ENCODE measurements around the gene PTCH1. TPM values are rescaled to one million over a fixed set of nuclear protein-coding genes. Genes with fewer than 3 reads are reported as not detected.

The PTCH1 gene
- total RNA-seq, 1 donor from 2014 or later, result 25.2 TPM

DNA sequence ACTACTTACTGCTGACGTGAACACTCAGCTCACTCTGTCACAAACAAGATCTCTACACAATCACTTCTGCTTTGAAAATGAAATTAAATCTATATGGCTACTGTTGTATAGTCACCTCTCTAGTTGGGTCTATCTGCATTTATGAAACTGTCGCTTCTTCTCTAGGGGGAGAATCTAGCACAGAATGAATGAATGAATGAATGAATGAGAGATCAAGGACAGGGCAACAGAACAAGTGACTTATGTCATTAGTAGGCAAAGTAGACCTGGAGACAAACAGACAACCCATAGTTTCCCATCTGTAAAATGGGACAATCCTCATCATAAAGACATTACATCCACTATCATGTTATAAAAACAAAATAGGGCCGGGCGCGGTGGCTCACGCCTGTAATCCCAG lies 13.4 kb downstream of the PTCH1 start:
- H3K4me1 ChIP-seq, result peaks cover 0 to 9% of the 10 kb centered on the region in 2 donors
- no peak overlapping the region for H3K27ac ChIP-seq
- DNase-seq (ENCODE audit: low spot score in 2 of 2), result no peak
- TF ChIP-seq, protein P1, sequence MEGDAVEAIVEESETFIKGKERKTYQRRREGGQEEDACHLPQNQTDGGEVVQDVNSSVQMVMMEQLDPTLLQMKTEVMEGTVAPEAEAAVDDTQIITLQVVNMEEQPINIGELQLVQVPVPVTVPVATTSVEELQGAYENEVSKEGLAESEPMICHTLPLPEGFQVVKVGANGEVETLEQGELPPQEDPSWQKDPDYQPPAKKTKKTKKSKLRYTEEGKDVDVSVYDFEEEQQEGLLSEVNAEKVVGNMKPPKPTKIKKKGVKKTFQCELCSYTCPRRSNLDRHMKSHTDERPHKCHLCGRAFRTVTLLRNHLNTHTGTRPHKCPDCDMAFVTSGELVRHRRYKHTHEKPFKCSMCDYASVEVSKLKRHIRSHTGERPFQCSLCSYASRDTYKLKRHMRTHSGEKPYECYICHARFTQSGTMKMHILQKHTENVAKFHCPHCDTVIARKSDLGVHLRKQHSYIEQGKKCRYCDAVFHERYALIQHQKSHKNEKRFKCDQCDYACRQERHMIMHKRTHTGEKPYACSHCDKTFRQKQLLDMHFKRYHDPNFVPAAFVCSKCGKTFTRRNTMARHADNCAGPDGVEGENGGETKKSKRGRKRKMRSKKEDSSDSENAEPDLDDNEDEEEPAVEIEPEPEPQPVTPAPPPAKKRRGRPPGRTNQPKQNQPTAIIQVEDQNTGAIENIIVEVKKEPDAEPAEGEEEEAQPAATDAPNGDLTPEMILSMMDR (IDR thresholded peaks at IDR 0.05), result no peak
- H3K4me3 ChIP-seq, result no peak overlapping the region
- no peaks in the 10 kb centered on the region for H3K27me3 ChIP-seq
- H3K36me3 ChIP-seq, result no peaks in the 10 kb centered on the region
- intact Hi-C loops (cut with DNase I), result loop anchor here (10.0 kb wide), 1 partner anchor 1051 kb away; no protein-coding TSS in a partner anchor
- no peaks in the 10 kb centered on the region for H3K9me3 ChIP-seq

DNA sequence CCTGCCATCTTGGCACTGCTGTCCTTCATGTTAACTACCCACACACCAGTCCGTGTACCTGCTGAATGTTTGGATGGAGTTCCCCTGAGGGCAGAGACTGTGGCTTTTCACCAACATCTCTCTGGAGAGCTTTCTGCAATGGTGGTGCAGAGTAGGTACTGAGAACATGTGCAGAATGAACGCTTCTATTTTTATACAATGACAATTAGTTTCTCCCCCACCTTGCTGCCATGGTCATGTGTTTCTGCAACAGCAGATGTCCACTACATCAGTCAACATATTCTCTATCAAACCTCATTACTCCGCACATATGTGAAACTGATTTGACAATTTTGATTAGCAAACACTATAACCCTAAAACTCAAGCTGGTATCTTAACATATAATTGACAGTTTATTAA lies 14.5 kb downstream of the PTCH1 start:
- TF ChIP-seq, protein P1 (IDR thresholded peaks at IDR 0.05), result no peak
- Histone ChIP-seq H3K27ac (no peak overlapping the region), H3K4me3 (no peak overlapping the region), H3K36me3 (no peaks in the 10 kb centered on the region), H3K27me3 (no peaks in the 10 kb centered on the region), H3K4me1 (peaks cover 0 to 17% of the 10 kb centered on the region in 2 donors), H3K9me3 (no peaks in the 10 kb centered on the region)
- no peak for DNase-seq (ENCODE audit: low spot score in 2 of 2)
- intact Hi-C loops (cut with DNase I), result loop anchor here (10.0 kb wide), 1 partner anchor 1053 kb away; no protein-coding TSS in a partner anchor

DNA sequence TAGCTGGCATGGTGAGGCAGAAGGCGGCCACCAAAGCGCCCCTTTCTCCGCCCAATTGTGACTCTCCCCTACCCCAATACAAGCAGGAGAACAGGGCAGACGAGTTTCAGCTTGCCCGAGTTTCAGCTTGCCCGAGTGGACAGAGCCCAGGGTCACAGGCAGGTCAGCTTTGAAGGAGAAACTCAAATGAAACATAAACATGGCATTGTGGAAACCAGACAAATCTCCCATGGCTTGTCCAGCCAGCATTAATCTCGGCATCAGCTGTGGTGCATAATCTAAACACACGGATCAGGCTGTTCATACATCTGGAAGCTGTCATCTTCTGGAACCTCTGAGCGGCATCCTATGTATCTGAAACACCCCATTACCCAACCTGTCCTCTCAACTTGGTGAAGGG lies 16.9 kb downstream of the PTCH1 start:
- peaks cover 0 to 14% of the 10 kb centered on the region in 2 donors for H3K4me1 ChIP-seq
- intact Hi-C loops (cut with DNase I), result loop anchor here (10.0 kb wide), 1 partner anchor 1055 kb away; no protein-coding TSS in a partner anchor
- H3K27ac ChIP-seq, result no peak overlapping the region

DNA sequence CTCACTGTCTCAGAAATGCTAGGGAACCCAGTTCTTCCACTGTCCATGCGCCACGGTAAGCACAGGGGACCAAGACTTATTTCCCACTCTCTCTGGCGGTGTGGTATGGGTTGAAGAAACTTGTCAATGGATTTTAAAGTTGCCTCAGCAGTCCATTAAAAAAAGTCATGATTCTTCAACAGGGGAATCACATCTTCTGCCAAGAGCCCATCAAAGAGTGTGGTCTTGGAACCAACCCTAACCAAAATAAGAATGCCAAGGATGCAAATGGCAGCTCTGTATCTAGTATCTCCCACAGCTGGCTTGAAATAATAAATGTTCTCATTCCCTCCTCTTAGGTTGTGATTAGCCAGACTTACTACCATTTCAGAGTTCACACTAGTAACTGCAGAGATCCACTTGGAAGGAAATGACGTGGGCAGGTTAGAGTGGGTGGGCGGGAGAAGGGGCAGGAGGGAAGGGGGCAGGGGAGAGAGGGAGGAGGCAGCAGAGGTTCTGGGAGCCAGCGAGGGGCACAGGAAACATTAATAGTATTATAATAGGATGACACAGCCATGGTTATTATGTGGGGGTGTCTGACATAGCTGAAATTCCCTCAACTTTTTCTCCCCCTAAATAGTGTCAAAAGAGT lies 17.6 kb downstream of the PTCH1 start:
- Histone ChIP-seq H3K4me1 (peaks cover 0 to 10% of the 10 kb centered on the region in 2 donors), H3K9me3 (no peaks in the 10 kb centered on the region), H3K27me3 (no peaks in the 10 kb centered on the region), H3K27ac (no peak overlapping the region), H3K4me3 (no peak overlapping the region), H3K36me3 (peaks cover under 1 to 2% of the 10 kb centered on the region in 2 donors)
- DNase-seq (ENCODE audit: low spot score in 2 of 2), result no peak
- TF ChIP-seq, protein P1 (IDR thresholded peaks at IDR 0.05), result no peak
- intact Hi-C loops (cut with DNase I), result no loop called here

More for the DNA sequence above, 16.9 kb downstream of the PTCH1 start:
- H3K4me3 ChIP-seq, result no peak overlapping the region
- H3K27me3 ChIP-seq, result no peaks in the 10 kb centered on the region
- TF ChIP-seq, protein P1 (IDR thresholded peaks at IDR 0.05), result no peak
- no peak for DNase-seq (ENCODE audit: low spot score in 2 of 2)
- no peaks in the 10 kb centered on the region for H3K36me3 ChIP-seq
- H3K9me3 ChIP-seq, result no peaks in the 10 kb centered on the region

DNA sequence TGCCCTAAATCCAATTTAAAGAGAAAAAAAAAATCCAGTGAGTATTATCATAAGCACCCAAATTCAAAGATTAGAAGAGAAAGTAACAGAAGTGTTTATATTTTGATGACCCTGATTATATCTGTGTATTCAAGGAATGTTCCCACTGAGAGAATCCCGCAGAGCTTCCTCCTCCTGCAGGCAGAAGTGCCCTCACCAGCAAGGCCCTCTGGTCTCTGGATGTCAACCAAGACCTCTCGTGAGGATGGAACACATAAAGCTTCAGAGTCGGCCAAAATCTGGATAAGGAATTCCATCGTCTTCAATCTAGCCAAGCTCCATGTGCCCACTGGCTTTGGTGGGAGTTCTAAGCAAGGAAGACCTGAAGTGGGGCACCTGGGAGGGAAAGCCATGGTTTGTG lies 18.1 kb downstream of the PTCH1 start:
- Histone ChIP-seq H3K27me3 (no peaks in the 10 kb centered on the region), H3K9me3 (no peaks in the 10 kb centered on the region), H3K4me3 (no peak overlapping the region), H3K36me3 (peaks cover 3 to 4% of the 10 kb centered on the region in 2 donors), H3K27ac (no peak overlapping the region), H3K4me1 (peaks cover 0 to 10% of the 10 kb centered on the region in 2 donors)
- intact Hi-C loops (cut with DNase I), result no loop called here
- TF ChIP-seq, protein P1 (IDR thresholded peaks at IDR 0.05), result no peak
- DNase-seq (ENCODE audit: low spot score in 2 of 2), result no peak

Data from ascending aorta (tissue), 2 donors.